GM18499 (cell line): ENCODE data around the gene TM4SF5.
"Not testable (repeated sequence)": the region's sequence is repeated elsewhere in the genome, so short reads cannot be mapped to it uniquely, and the experiment has no call there.

ENCODE experiments used
- ATAC-seq: cut with Tn5 transposase; IDR thresholded peaks from one replicate; pipeline ENCODE4 v1.9.1; 2021; ENCODE audit warnings: moderate number of reproducible peaks; ENCODE audit not compliant: insufficient read depth, unreplicated experiment

Gene TM4SF5

DNA sequence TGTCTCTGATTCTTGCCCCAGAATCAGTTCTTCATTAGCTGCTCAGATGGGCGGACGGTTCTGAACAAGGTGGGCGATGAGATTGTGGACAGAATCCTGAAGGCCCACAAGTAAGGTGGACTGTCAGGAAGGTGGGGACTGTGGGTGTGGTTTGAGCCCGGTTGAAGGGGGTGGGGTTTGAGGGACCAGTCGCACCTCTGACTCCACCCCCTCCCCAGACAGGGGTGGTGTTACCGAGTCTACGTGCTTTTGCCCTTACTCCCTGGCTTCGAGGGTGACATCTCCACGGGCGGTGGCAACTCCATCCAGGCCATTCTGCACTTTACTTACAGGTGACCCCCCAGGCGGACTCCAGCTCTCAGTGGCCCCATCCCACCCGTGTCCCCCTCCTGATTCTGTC lies 46.6 kb downstream of the TM4SF5 start:
- no peak for ATAC-seq

GRCh38 chr17:4822835-4823234 lies 51.1 kb downstream of the TM4SF5 start:
- ATAC-seq, result no peak

- ATAC-seq, result no peak
These were observed 51.8 kb downstream of the TM4SF5 start for GRCh38 chr17:4823373-4824089.

DNA sequence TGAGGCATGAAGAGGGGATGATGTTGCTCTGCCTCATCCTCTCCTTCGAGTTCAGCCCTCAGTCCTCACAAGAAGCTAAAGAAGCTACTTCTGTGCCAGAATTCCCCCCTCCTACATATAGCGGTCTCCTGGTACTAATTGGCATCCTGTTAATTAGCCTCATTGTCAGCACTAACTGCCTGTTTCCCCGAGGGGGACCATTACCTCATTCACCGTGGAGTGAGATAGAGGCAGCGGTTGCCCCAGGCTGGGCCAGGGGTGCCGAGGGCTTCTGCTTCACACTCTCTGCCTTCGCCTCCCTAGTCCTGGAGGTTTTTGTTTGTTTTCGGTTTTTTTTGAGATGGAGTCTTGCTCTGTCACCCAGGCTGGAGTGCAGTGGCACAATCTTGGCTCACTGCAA lies 55.7 kb downstream of the TM4SF5 start:
- ATAC-seq, result no peak

GRCh38 chr17:4832829-4833177 lies 61.1 kb downstream of the TM4SF5 start:
- not testable (repeated sequence) for ATAC-seq
